HK-2 (cell line): ENCODE measurements around the gene TMEM9B.
"Not testable (repeated sequence)": the region's sequence is repeated elsewhere in the genome, so short reads cannot be mapped to it uniquely, and the experiment has no call there.

ENCODE experiments used
- DNase-seq: peaks from one replicate; pipeline ENCODE4 v3.0.0-alpha.2; 2018; ENCODE audit not compliant: unreplicated experiment

The TMEM9B gene

DNA sequence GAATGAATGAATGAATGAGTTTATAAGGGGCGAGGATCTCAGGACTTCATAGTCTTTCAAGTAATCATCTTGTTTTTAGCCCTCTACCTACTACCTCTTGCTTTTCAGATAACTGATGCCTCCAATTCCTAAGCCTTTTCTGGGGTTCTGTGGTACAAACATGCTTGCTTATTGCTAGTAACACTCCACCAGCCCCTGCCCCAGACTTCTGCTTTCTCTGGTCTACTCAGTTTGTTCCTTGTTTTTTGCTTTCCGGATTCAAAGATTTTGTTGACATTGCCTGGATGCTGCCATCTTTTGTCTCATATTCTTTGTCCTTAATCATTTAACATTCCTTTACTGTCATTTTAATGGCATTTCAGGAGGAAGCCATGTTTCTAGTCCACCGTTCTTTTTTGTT, 8.9 kb upstream of the TMEM9B start:
- DNase-seq: no peak

DNA sequence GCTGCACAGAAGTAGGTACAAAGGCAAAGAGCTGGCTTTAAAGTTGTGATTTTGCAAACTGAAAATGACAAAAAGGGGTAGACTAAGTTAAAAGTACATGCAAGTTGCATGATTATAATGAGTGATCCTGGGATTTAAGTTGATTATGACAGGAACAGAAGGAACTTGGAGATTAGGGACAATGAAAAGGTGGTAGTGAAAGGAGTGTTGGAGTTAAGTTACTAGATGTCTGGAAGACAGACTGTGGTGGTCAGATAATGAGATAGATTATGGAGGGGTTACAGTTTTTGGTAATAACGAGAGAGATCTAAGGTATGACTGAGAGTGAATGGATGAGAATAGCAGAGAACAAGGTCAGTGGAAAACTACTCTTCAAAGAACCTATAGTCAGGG, 7.7 kb upstream of the TMEM9B start:
- DNase-seq: no peak

DNA sequence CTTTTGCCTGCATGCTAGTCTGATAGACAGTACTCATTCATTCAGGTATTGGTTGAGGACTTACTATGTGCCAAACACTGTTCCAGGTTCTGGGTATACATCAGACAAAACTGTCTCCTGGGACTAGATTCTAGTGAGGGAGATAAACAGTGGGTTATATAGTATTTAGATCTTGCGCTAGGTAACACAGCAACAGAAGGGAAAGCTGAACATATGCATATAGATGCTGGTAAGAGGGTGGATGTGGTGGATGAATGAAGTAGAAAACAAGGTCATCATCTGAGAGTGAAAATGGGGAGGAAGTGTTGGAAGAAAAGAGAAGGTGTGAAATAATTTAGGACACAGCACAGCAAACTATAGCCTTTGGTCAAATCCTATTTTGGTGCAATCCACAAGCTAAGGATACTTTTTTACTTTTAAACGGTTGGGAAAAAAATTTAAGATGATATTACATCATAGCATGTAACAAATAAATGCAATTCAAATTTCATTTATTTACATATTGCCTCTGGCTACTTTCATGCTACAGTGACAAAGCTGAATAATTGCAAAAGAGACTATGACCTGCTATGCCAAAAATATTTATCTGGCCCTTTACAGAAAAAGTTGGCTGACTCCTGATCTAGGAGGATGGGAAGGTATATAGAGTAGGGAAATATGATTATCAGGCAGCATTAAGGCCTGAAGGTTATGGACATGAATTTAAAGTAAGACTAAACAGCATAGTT, 7.1 kb upstream of the TMEM9B start:
- no peak for DNase-seq

DNA sequence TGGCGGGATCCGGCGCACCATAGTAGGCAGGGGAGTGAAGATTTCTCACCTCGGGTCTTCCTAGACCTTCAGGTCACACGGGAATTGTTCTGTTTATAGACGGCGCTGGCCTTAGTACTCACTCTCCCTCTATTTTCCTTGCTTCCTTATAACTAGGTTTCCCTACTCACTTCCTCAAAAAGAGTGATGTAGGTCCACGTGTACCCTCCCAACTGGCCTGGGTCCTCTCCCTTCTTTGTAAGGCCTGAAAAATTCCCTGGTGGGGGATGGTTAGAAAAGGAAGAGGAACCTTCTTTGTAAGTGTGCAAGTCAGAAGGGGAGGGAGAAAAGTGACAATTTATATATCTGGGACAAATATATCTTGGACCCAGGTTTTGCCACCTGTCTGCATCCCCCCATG, 2.9 kb upstream of the TMEM9B start:
- no peak for DNase-seq

DNA sequence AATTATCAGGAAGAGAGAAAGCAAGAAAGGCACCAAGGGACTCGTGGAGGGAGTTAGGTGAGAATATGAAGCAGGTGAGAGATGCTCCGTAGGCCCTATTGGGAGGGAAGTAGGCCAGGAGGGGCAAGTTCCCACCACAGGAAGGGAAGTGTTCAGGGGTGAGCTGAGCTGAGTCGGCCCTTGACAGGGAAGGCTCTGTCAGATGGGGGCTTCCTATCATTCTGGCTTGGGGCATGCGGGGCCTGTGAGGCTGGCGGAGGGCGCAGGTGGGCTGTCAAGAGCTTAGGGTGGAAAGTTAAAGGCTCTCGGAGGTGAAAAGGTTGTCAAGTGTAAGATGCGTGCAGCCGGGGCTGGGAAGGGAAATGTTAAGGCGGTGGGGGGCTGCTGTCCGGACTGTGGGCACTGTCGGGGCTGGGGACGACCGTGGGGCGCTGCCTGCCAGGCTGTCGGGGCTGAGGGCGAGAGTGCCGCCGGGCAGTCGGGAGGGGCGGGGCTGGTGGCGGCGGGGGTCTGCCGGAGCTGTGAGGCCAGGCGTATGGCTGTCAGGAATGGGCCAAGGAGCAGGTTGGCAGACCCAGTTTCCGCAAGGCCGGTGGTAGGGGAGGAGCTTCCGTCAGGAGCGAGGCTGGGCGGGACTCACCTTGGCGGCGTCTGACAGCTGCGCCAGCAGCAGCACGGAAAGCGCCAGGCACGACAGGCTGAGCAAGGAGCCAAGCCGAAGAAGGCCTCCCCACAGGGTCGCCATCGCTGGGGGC, 496 bp downstream of the TMEM9B start:
- DNase-seq: peak; percentile 76

DNA sequence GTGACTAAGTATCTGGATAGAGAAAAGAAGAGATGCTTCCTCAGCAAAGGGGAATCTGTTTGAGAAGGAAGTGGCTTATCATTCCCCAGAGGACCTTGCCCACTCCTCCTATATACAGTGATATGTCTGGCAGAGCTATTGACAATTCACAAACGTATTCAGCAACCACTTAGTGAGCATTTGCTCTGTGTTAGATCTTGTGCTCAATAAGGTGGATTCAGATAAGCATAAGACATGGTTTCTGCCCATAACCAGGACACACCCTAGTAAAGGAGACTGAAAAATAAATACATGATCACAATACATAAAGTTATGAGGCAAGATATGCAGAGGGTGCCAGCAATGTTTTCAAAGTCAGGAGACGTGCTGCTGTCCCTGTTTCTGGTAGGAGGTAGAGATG, 1.4 kb downstream of the TMEM9B start:
- no peak for DNase-seq

DNA sequence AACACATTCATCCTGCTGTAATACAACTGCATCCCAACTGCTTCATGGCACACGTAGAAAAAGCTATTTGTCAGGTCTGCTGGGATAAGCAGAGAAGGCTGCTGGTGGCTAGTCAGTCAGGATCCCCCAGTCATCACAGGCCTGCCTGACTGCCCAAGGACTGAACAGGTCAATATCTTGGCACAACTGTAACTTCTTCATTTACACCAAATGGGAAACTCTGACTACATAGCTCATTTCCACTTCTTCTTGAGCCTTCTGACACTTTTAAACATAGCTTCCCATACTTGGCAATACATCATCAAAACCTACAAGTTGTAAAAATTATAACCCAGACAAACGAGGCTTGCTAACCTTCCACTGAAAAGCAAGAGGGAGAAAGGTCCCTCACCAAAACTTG, 2.8 kb downstream of the TMEM9B start:
- DNase-seq: no peak

DNA sequence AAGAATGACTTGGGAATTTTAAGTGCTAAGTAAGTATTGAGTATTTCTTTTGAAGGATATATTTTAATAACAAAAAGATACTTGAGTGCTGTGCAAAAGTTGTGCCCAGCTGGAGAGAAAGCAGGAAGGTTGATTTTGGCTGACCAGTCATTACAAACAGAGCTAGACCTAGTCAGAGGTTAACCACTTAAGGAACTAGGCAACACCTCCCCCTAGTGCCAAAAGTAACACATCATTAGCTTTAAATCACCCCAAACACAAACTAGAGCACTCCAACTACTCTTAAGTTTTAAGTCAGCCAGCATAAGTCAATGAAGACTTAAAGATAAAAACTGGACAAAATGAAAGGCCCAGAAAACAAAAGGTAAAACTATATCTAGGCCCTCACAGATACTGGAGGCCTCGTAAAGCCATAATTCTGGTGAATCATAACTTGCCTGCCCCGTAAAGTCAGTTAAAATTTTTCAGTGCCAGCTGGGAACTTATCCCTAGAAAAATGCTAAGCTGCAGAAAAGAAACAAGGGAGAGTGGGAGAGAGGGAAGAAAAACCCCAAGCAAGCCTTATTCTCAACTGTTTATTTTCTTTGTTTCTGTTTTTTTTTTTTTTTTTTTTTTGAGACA, 4.6 kb downstream of the TMEM9B start:
- no peak for DNase-seq

DNA sequence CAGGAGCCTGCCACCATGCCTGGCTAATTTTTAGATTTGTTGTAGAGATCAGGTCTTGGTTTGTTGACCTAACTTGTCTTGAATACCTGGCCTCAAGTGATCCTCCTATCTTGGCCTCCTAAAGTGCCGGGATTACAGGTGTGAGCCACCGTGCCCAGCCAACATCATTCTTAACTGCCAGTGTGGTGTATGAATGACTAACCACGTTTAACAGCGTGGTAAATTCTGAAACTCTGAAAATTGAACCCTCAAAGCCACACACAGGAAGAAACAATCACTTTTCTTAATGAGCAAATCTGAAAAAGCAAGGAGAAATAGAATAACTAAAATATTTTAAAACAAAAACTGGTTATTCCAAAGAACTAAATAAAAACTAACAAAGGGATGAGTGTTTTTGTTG, 7.4 kb downstream of the TMEM9B start:
- DNase-seq: no peak

DNA sequence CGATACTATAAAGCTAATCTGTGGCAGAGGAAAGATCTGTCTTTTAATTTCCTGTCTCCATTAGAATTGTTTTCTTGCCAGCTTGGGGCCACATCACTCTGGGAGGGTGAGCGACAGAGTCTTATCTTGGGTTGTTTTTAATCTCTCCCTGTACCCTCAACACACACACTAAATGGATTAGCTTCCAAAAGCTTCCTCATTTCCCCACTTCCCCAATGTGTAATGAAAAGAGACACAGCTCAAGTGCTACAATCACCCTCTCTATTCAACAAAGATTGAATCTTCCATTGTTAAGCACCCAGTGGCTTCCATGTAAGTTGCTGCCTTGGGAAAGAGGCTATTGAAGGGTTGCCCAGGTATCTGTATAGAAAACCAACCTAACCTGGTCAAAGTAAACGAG, 15.4 kb downstream of the TMEM9B start:
- DNase-seq: no peak

DNA sequence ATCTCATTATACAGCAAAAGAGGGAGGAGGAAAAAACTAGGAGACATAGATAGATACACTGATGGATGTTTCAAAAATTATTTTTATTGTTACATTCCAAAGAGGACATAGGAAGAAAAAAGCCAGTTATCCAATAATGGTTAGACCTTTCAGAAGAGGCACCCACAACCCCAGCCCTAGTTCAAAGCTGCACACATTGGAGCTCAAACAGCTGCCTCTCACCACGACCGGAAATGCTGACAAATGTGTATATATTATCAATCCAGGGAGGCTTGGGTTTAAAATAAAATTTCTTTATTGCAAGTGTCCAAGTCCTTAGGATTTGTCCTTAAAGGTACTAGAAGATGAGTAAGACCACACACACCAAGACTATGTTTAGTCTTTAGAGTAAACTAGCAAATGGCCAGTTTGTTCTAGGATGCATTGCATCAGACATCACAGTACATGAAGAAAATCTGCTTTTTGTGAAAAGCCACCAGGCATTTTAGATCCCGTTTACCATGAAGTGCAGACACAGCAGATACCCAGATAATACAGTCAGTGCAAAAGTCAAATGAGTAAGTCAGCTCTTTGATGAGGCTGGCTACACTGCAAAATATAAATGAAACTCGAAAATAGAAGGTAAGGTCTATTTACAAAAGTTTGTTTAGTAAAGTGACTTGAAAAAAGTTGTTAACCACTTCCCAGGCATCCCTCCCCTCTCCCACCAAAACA, 16.9 kb downstream of the TMEM9B start:
- DNase-seq: no peak

DNA sequence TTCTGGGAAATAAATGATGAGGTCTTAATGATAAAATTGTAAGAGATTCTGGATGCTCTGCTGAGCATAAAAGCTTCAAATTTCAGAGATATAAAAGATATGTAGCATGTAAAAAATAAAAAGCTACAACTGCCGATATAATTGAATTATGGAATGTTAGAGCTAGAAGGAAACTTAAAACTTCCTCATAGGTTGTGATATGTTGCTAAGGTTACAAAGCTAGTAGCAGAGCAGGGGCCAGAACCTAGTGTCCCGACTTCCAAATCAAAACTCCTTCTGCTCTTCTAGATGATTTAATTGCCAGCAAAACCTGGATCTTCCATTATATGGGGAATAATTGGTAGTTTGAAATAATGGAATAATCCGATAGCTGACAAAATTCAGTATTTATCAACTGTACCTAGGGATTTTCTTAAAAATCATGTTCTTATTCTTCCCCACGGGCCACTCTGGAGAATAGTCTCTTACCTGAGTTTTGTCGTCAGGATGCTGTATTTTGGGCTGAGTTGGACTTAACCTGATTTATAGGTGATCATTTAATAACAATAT, 21.6 kb downstream of the TMEM9B start, which contains the start of gene ASCL3:
Gene ASCL3, minus strand, starts transcription at position 499 of the 549 bp plus-strand sequence. CDS start 4,855 bp downstream, outside the sequence.
- no peak for DNase-seq

DNA sequence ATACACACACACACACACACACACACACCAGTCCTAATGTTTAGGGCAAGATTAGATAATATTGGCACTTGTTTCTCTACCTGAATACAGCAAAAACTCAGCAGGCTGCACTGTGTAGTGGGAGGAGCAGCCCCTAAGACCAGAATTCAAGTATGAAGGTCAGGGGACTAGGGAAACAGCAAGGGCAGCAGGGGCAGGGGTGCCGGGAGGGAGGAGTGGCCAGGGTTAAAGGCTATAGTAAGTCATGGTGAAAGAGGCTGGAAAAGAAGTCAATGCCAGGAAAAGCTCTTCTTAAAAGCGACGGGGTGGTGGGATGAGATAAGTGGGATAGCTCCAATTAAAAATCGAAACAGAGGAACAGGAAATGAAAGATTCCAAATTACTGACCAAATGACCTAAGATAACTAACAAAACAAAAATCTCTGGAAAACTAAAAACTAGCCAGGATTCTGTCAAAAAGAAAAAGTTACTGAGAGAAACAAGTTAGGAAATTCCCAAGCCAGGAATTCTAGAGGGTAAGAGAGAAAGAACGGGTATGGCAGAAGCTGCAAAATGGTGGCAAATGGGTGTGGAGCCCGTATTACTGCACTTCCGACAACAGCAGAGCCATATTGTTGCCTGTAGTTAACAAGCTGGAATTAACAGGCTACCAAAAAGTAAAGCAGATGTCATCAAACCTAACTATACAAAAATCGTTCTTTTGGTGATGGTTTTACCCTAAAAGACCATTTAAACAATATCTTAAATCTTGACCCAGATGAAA, 22.7 kb downstream of the TMEM9B start:
- DNase-seq: no peak

DNA sequence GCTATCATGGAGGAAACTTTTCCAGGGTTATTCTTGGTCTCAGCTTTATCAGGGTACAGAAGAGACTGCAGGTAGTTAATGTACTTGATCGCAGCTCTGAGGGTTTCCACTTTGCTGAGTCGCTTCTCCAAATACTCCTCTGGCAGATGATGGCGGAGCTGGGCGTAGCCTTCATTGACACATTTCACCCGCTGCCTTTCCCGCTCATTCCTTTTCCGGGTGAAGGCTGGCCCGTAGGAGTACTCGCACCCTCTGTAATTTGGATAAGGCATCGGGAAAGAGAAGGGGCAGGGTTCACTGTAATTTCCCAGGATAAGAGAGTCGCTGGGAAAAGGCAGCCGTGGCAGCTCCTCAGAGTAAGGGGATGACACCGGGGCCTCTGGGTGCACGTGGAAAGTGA, 26.6 kb downstream of the TMEM9B start:
- DNase-seq: no peak

DNA sequence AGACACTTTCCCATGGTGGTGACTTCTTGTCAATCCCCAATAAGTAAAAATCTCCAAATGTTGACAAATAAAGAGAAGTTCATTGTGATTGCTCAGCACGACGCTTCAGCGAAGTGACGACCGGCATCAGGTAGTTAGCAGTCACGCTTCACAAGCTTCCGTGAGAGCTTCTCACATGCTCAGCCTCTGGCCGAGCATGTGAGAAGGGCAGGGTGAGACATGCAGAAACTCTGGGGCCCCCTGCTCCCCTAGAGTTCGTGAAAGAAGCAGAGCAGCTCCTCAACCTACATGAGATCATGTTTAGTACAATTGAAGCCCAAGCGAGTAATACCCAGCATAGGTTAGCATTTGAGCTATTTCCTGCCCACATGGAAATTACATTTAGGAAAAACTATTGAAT, 27.1 kb downstream of the TMEM9B start:
- DNase-seq: no peak

DNA sequence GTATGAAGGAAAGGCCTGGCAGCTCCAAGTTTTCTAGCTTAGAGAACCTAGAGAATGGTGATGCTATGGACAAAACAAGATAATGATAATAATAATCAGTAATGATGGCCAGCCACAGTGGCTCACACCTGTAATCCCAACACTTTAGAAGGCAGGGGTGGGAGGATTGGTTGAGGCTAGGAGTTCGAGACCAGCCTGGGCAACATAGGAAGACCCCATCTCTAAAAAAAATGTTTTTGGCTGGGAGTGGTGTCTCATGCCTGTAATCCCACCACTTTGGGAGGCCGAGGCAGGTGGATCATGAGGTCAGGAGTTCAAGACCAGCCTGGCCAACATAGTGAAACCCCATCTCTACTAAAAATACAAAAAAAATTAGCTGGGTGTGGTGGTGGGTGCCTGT, 28.5 kb downstream of the TMEM9B start:
- DNase-seq: not testable (repeated sequence)

DNA sequence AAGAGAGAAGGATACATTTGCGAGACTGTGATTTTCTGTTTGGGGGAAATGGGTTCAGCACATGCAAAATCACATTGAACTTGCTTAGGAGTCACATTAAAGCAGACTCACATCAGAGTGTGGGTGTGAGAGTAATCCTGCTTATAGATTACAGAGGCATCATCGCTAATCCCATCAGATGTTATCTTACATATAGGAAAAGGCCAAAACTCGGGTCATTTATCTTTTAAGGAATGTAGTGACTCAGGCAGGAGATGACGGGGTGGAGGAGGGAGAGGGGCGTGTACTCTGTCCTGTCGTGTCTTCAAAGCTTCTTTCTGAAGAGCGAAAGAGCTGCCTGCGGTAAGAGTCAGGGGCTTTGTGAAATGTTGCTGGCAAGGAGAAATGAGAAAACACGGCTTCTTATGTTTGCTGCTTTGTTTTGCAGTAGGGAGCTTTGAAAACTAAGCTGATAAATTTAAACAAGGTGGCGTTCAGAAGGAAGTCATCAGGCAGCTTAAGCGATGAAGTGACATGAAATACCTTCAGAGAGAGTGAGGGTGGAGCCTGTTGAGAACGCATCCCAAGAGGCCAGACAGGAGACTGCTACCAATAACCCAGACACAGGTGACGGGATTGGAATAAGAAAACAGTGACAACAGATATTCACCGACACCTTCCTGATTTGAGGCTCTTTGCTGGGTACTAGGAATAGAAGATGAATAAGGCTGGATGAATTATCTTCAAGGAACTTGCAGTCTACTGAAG, 29.3 kb downstream of the TMEM9B start:
- DNase-seq: no peak

DNA sequence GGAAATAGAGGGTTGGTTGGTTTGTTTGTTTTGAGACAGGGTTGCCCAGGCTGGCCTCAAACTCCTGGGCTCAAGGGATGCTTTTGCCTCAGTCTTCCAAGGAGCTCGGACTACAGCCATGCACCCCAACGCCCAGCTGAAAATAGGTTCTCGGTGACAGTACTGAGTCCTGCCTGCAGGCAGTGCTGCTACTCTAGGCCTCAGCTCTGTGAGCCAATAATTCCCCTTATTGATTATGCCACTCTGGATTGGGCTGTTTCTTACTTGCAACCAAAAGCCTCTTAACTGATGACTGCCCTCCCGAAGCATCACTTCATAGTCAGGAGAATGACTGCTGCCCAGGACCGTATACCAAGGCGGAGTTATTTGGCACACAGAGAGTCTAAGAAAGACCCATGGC, 30.3 kb downstream of the TMEM9B start:
- no peak for DNase-seq

DNA sequence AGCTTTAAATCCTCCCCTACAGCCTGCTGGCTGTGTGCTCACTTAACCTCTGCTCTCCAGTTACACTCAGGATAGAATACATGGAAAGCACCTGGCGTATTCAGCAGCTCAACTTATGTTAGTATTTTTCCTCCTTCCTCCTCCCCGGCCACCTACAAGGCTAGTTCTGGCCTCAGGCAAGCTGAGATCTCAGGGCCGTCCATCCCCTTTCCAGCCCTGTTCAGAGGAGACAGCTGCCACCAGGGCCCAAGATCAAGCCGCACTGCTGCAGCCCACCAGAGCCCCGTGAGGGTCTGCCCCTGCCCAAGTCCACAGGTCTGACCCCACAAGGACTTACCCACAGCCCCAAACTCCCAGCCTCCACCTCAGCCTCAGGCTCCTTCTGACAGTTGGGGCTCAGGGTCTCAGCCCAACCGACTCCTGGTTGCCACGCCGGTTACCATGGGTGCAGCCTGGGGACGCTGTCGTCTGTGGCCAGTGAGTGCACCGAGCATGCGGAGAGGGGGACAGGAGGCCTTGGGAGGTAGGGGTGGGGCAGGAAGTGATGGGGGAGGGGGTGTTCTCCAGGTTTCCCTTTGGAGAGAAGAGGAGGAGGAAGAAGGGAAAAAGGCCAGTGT, 31.6 kb downstream of the TMEM9B start, which contains the start of gene C11orf16:
Gene C11orf16, minus strand, starts transcription at position 384 of the 617 bp plus-strand sequence. CDS start 639 bp downstream, outside the sequence.
- no peak for DNase-seq
